KOPT-K1 (cell line): ENCODE measurements around the gene CNR1.
"Not testable (repeated sequence)": the region's sequence is repeated elsewhere in the genome, so short reads cannot be mapped to it uniquely, and the experiment has no call there.

ENCODE experiments used
- H3K27ac ChIP-seq: fragments of 200-600 bp; sonication (generic); 2 replicates; pipeline ENCODE4 v1.5.1; 2016; ENCODE audit warnings: antibody characterized with exemption, mild to moderate bottlenecking, low read depth, low read length; ENCODE audit not compliant: poor library complexity, severe bottlenecking
- H3K36me3 ChIP-seq: fragments of 200-600 bp; sonication (generic); 2 replicates; pipeline ENCODE4 v1.5.1; 2017; ENCODE audit warnings: antibody characterized with exemption, mild to moderate bottlenecking, low read length, moderate library complexity; ENCODE audit not compliant: insufficient read depth
- H3K9me3 ChIP-seq: fragments of 200-600 bp; sonication (generic); 2 replicates; pipeline ENCODE4 v1.5.1; 2017; ENCODE audit warnings: antibody characterized with exemption, low read length, mild to moderate bottlenecking; ENCODE audit not compliant: insufficient read depth, poor library complexity, severe bottlenecking

The CNR1 gene

GRCh38 chr6:88165844-88166492 lies at the start of gene CNR1:
TSS of gene CNR1 (minus strand) at chr6:88166347. CDS start at chr6:88145274, 21,073 bp downstream.
- Histone ChIP-seq H3K27ac (no peak within 1 kb of the TSS), H3K36me3 (no peaks in the 10 kb centered on the region), H3K9me3 (peaks cover 7% of the 10 kb centered on the region)

GRCh38 chr6:88211446-88211845 lies 45.3 kb upstream of the CNR1 start:
- Histone ChIP-seq H3K27ac (no peak overlapping the region), H3K9me3 (no peaks in the 10 kb centered on the region), H3K36me3 (no peaks in the 10 kb centered on the region)

DNA sequence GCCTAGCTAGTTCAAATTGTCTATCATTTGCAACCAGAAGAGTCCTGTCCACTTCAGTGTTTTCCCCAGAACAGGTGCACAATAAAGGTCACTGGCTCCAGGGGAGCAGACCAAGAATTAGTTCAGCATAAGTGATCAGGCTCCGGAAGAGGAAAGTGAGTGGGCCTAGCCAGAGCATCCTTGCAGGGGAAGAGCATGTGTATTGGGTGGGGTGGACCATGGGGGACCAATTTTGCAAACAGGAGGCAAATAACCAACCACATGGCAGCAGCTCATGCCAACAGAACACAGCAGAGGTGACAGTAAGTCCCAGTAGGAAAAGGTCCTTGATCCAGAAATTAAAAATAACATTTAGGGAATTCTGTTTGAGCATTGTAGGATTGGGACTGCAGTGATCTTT lies 43.2 kb upstream of the CNR1 start:
- no peak overlapping the region for H3K27ac ChIP-seq
- H3K9me3 ChIP-seq, result no peaks in the 10 kb centered on the region
- no peaks in the 10 kb centered on the region for H3K36me3 ChIP-seq

DNA sequence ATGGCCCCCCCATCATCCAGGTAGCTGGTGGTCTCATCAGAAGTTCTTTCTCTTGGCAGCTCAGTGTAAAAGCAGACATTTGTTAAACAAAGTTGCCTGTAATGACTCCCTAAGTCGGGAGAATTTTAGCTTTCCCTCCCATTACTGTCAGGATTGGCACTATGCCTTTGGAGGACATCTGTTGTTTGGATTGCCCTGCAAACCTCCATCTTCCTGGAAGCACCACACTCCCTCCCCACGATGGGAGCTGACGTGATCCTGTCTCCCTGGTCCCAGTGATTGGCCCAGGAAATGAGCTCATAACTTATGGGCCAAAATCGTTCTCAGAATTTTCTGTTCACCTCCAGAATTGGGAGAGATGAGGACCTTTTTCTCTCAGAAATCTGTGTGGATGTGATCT lies 42.6 kb upstream of the CNR1 start:
- Histone ChIP-seq H3K27ac (no peak overlapping the region), H3K9me3 (no peaks in the 10 kb centered on the region), H3K36me3 (no peaks in the 10 kb centered on the region)

DNA sequence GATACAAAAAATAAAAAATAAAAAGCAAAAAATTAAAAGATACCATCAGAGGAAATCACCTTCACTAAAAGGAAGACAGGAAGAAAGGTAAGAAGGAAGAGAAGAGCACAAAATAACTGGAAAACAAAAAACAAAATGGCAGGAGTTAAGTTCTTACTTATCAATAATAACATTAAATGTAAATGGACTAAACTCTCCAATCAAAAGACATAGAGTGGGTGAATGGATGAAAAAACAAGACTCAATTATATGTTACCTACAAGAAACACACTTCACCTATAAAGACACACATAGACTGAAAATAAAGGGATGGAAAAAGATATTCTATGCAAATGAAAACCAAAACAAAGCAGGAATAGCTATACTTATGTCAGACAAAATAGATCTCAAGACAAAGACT lies 35.6 kb upstream of the CNR1 start:
- not testable (repeated sequence) for H3K9me3 ChIP-seq, H3K36me3 ChIP-seq, H3K27ac ChIP-seq

GRCh38 chr6:88184921-88185320 lies 18.8 kb upstream of the CNR1 start:
- H3K36me3 ChIP-seq, result no peaks in the 10 kb centered on the region
- H3K27ac ChIP-seq, result no peak overlapping the region
- H3K9me3 ChIP-seq, result no peaks in the 10 kb centered on the region

DNA sequence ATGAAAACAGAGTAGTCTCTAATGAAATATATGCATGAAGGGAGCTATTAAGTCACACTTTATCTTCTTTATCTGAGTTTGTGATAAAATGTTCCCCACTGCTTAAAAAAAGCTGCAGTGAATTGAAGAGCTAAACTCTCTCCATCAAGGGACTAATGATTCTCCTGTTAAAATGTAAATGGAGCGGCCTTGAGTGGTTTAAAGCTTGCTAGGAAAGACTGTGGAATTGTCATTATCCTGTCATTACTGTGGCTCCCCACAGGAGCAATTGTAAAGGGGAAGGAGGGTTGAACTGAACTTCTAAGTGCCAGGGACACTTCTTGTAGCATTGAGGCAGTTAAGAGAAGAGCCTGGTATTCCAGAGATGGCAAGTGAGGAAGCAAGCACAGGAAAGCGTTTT lies 17.3 kb upstream of the CNR1 start:
- no peaks in the 10 kb centered on the region for H3K9me3 ChIP-seq
- no peaks in the 10 kb centered on the region for H3K36me3 ChIP-seq
- no peak overlapping the region for H3K27ac ChIP-seq

DNA sequence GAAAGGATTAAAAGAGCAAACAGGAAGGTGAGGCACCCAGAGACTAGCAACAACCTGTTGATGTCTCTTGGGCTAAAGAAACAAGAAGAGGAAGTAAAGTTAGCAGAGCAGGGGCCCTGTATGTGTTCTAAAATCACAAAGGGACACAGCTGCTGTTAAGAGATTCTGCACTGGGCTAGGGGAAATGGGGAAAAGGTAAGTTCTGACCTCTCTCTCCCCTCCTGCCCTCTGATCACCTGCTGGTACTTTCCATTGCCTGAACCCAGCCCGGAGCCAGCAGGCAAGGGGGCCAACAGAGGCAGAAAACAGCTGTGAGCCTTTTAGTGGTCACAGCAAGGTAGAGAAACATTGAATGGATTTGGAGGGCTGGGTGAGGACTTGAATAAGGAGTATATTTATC lies 13.5 kb upstream of the CNR1 start:
- no peak overlapping the region for H3K27ac ChIP-seq
- H3K36me3 ChIP-seq, result no peaks in the 10 kb centered on the region
- H3K9me3 ChIP-seq, result no peaks in the 10 kb centered on the region

DNA sequence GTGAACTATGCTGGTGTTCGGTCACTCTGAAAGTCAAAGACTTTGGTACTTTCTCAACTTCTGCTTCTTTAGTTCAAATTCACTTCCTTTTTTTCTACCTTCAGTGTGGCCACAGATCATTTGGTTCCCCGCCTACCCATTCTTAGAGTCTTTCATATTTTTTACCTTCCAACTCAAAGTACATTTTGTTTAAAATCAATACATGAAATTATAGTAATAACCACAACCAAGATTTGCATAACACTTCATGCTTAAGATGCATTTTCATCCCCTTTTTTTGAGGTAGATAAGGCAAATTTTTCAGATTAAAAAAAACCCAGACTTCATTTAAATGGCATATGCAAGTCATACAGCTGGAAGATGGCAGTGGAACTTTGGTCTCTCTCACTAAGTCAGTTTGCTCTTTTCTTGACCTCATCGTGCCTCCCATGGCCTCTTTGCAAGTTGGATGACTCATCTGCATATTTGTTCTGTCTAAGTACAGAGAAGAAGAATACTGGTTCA lies 11.9 kb upstream of the CNR1 start:
- H3K9me3 ChIP-seq, result no peaks in the 10 kb centered on the region
- H3K27ac ChIP-seq, result no peak overlapping the region
- H3K36me3 ChIP-seq, result no peaks in the 10 kb centered on the region

DNA sequence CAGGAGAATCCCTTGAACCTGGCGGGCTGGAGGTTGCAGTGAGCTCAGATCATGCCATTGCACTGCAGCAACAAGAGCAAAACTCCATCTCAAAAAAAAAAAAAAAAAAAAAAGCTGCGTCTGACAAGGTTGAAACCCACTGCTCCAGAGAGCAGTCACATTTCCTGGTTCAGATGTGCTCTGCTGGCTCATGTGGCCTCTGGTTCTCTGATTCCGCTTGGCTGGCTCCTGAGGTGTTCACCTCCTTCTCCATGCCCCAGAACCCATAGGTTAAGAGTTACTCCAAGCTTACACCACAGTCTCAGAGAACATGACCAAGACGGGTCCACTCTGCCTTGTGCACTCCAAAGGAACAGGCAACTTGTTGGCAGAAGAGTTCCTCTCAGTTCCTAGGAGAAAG lies 8.8 kb upstream of the CNR1 start:
- H3K36me3 ChIP-seq, result no peaks in the 10 kb centered on the region
- H3K9me3 ChIP-seq, result no peaks in the 10 kb centered on the region
- no peak overlapping the region for H3K27ac ChIP-seq

- Histone ChIP-seq H3K27ac (no peak overlapping the region), H3K9me3 (peaks cover 4% of the 10 kb centered on the region)
These were observed 5.2 kb upstream of the CNR1 start for GRCh38 chr6:88171312-88171711.

GRCh38 chr6:88168362-88168761 lies 2.2 kb upstream of the CNR1 start:
- H3K27ac ChIP-seq, result no peak overlapping the region
- H3K36me3 ChIP-seq, result no peaks in the 10 kb centered on the region
- H3K9me3 ChIP-seq, result peaks cover 7% of the 10 kb centered on the region

More at GRCh38 chr6:88171312-88171711, 5.2 kb upstream of the CNR1 start:
- H3K36me3 ChIP-seq, result no peaks in the 10 kb centered on the region

GRCh38 chr6:88167352-88167937 lies 1.3 kb upstream of the CNR1 start:
- H3K27ac ChIP-seq, result no peak overlapping the region

GRCh38 chr6:88166493-88167351 lies 575 bp upstream of the CNR1 start:
- Histone ChIP-seq H3K27ac (no peak overlapping the region), H3K36me3 (no peaks in the 10 kb centered on the region), H3K9me3 (peaks cover 7% of the 10 kb centered on the region)

More at GRCh38 chr6:88167352-88167937, 1.3 kb upstream of the CNR1 start:
- peaks cover 7% of the 10 kb centered on the region for H3K9me3 ChIP-seq
- H3K36me3 ChIP-seq, result no peaks in the 10 kb centered on the region

GRCh38 chr6:88165087-88165843 lies 882 bp downstream of the CNR1 start:
- H3K36me3 ChIP-seq, result no peaks in the 10 kb centered on the region
- peaks cover 7% of the 10 kb centered on the region for H3K9me3 ChIP-seq
- H3K27ac ChIP-seq, result no peak overlapping the region
